Measurements from ENCODE around the gene SLC9A5.

The SLC9A5 gene

DNA sequence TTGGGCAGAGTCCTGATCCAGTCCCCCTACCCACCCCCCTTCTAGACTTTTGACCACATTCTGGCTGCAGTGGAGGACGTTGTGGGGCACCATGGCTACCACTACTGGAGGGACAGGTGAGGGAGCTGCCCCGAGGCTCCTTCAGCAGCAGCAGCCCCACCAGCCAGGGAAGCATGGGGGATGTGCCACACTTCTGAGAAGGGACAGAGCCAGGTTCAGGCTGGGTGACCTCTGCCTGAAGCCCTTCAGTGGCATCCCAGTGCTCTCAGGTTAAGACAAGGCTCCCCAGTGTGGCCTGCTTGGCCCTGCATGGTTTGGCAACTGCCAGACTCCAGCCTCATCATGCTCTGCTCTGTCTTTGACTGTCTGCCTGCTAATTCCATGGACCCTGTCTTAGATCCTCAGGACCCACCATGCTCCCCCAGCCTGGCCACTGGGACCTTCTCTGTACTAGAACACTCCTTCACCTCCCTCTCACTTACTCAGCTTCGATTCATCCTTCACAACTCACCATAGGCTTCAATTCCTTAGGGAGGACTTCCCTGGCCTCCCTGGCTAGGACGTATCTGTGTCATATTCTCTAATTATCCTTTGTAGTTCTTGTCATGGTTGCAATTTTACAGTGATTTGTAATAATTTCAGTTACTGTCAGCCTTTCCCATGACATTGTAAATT is 8.8 kb downstream of the SLC9A5 start:
- no peak for DNase-seq

DNA sequence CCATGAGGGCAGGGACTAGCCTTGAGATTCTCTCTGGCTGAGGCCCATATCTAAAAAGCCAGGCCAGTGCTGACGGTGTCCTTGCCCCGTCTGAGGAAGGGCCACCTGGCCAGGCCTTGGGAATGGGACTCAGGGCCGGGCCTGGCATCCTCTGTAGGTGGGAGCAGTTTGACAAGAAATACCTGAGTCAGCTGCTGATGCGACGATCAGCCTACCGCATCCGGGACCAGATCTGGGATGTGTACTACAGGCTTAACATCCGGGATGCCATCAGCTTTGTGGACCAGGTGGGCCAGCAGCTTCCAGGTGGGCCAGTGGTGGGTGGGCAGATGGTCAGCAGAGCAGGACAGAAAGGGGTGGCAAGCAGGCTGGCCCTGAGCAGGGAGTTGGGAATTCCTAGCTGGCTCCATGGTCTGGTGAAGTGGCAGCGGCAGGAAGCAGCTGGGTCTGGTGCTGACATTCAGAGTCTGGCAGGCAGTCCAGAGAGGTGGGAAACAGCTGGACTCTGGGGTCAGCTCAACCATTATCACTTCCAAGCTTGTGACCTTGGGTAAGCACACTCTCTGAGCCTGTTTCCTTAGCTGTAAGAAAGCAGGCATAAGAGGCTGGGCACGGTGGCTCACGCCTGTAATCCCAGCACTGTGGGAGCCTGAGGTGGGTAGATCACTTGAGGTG is 9.5 kb downstream of the SLC9A5 start:
- DNase-seq, result no peak

DNA sequence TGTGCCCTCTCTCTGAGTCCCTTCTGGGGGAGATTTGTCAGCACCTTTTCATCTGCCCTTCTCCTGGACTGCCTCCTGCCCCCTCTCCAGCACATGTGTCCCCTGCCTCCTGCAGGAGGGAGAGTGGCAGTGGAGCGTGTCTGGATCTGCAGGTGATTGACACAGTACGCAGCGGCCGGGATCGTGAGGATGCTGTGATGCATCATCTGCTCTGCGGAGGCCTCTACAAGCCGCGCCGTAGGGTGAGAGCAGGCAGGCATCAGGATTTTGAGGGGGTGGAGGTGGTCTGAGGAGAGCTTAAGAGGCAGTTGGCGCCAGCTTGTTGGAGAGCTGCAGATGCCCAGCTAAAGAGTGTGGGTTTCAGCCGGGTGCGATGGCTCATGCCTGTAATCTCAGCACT is 10.9 kb downstream of the SLC9A5 start:
- DNase-seq, result no peak

DNA sequence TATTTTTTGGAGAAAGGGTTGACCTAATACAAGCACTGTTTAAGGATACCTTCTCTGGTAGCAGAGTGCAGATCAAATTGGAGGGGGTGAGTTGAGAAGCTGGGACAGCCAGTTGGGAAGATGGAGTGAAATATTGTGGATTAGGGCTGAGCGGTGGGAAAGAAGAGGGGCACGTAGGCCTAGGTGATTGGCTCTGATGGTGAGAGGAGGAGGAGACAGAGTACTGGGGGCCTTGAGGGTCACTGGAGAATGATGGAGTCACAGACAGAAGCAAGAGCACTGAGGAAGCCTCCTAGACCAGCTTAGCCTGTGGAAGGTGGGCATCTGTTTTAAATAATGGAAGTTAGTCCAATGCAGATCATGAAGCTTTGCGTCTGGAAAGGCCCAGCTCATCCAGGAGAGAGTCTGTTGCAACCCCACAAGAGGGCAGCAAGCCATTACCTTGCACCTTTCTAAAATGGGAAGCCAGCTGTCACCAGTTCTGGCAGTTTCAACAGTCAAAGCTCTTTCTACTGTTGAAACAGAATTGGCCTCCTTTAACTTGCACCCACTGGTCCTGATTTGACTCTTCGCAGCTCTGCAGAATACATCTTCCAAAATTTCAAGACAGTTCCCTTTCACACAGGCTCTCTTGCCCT is 11.8 kb downstream of the SLC9A5 start:
- peak; percentile 42 for DNase-seq

DNA sequence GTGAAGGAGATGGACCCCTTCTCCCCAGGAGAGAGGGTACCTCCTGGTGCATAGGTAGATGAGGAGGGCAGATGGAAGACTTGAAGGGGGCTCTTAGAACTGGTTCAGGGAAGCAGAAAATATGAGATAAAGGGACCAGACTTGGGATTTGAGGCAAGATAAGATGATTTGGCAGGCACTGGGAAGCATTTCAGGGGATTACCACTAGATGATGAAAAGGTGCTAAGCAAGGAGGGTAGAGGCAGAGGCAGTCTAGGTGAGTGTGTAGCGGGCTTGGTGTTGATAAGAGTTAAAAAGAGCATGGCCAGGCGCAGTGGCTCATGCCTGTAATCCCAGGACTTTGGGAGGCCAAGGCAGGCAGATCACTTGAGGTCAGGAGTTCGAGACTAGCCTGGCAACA is 14.4 kb downstream of the SLC9A5 start:
- DNase-seq, result no peak

DNA sequence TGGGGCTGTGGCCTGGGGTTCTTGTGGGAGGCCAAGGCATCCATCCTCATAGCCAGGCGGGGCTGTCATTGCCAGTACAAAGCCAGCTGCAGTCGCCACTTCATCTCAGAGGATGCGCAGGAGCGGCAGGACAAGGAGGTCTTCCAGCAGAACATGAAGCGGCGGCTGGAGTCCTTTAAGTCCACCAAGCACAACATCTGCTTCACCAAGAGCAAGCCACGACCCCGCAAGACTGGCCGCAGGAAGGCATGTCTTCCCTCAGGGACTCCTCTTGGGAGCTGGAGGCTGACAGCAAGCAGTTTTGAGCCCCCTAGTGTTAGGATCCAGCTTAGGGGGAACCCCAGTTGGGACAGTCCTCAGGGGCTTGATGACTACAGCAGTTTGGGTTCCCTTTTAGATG is 15.5 kb downstream of the SLC9A5 start:
- no peak for DNase-seq

DNA sequence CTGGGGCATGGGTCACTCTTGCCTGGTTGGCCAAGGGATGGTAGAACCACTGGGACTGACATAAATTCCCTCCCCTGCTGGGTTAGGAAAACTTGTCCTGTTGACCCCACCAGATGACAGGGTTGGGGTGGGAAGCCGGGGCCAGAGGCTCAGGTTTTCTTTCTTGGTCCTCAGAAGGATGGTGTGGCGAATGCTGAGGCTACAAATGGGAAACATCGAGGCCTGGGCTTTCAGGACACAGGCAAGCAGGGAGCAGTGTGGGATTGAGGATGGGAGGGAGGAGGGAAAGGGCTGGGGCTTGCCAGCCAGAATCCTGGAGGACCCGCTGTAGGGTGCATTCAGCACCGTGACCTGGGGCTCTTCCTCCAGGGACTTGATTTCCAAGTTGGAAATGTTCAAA is 16.1 kb downstream of the SLC9A5 start:
- no peak for DNase-seq

DNA sequence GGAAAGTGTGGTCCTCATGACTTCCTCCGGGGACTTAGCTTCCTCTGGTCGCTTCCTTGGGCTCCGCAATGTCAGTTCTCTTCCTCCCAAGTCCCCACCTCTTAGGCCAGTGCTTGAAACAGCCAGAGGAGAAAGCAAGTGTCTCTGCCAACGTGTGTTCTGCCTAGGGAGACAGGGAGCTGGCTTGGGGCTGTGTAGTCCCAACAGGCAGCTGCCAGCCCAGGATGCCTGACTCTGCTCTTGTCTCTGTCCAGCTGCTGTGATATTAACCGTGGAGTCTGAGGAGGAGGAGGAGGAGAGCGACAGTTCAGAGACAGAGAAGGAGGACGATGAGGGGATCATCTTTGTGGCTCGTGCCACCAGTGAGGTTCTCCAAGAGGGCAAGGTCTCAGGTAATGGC is 17.1 kb downstream of the SLC9A5 start:
- no peak for DNase-seq

DNA sequence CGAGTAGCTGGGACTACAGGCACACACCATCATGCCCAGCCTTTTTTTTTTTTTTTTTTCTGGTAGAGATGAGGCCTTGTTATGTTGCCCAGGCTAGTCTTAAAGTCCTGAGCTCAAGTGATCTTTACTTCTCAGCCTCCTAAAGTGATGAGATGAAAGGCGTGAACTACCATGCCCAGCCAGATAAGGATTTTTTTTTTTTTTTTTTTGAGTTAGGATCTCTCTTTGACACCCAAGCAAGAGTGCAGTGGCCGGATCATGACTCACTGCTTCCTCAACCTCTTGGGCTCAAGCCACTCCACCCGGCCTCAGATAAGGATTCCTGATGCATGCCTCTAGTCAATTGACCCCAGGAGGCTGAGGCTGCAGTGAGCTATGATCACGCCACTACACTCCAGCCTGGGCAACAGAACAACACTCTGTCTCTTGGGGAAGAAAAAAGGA is 19.4 kb downstream of the SLC9A5 start:
- no peak for DNase-seq

DNA sequence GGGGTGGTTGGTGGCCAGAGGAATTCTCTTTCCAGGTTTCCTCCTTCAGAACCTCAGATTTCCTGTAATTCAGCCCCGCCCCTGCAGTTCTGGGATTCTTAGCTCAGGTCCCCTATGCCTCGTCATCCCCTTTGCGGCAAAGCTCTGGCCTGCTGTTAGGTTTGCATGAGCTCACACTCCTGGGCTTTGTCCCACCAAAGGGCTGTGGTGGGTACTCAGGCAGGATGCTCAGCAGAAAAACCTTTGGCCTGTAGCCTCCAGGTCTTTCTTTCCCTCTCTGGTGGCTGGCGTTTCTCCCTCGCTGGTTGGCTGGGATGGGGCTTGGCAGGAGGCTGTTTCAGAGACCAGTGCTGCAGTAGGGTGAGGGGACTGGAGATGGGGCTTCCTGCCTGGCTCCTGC is 21.0 kb downstream of the SLC9A5 start:
- DNase-seq, result no peak

DNA sequence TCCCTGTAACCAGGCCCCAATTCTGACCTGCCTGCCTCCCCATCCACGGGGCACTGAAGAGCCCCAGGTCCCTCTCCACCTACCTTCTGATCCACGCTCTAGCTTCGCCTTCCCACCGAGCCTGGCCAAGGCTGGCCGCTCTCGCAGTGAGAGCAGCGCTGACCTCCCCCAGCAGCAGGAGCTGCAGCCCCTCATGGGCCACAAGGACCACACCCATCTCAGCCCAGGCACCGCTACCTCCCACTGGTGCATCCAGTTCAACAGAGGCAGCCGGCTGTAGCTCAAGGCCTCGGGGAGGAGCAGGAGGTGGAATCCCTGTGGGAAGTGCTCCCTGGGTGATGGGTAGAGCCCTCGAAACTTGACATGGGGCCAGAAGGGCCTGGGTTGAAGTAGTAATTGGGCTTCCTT is 22.2 kb downstream of the SLC9A5 start:
- no peak for DNase-seq

DNA sequence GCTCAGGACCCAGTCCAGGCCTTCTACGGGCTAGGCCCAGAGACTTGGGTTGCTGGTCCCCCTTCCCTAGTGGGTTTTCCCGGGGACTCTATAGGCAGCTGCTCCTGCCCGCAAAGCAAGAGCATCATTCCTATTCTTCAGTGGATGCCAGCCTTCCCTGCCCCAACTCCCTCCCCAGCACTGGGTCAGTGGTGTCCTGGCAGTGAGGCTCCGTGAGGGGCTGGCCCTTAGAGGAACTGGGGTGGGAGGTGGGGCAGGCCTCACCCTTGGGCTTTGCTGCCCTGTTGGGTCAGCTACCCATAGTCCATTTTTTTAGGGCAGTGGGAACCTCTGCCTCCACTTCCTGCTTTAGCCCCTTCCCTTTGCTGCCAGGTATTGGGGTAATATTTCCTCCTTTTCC is 22.7 kb downstream of the SLC9A5 start:
- DNase-seq, result no peak

DNA sequence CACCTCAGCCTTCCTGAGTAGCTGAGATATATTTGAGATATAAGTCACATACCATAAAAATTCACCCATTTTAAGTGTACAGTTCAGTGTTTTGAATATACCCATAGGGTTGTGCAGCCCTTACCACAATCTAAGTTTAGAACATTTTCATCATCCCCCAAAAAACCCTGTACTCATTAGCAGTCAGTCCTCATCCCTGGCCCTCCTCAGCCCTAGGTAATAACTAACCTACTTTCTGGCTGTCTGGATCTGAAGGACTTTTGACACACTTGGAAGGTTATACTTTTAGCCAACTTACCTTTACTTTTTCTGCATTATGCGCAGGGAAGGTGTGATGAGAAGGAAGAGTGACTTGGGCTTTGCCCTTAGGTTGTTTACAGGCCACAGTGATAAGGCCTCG is 26.5 kb downstream of the SLC9A5 start:
- DNase-seq, result no peak

DNA sequence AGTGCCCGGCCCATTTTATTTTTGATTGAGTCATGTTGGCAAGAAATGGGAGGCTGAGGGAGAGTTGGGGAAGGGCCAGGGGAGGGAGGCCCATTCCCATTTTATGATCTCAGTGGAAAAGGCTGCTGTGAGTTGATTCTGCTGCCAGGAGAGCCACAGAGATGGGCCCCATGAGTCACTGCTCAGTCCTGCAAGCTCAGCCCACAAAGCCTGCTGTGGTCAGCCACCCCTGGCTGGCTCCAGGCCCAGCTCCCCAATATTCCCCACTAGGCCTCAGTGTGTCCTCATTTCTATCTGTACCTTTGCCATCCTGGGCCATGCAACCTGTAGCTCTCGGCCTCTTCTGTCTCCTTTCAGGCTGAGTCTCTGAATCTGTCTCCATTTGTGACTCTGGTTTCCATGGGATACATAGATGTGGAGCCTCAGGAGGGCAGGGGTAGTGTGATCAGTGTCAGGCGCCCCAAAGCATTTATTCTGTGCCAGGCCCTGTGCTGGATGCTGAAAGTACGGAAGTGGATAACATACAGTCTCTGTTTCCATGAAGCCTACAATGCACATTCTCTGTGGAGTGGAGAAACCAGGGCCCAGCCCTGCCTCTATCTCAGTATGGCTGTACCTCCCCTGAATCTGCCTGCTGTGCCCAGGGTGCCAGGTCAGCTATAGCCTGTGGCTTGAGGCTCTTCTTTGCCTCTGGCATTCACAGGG is 28.7 kb downstream of the SLC9A5 start:
- DNase-seq, result no peak

DNA sequence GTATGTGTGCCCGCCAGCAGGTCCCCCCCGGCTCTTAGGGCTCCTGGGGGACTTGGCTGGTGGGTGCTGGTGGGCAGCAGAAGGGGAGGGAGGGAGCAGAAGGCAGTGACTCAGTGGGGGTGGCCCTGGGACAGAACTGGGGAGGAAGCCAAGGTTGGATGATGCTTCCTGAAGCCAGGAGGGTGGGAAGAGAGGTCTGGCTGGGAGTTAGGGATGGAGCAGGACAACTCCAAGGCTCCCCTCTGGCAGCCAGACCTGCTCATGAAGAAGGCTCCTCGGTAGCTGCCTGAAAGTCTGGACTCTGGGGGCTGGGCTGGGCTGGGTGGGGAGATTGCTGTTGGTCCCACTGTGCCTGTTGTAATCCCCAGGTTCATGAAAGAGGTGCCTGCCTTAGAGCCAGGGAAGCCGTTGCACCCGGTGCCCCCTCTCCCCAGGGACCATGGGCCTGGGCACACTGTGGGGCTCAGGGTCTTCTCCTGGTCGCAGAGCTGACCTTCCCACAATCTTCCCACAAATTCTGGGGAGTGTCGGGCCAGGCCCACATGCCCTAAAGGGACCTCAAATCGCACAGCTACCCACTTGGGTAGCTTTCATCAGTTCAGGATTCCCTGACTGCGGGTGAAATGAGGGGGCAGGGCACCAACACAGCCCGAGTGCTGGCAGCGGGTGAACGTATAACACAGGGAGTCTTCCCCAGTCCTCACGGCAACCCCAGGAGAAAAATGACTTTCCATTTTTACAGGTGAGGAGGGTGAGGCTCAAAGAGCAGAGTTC is 29.4 kb downstream of the SLC9A5 start:
- no peak for DNase-seq

DNA sequence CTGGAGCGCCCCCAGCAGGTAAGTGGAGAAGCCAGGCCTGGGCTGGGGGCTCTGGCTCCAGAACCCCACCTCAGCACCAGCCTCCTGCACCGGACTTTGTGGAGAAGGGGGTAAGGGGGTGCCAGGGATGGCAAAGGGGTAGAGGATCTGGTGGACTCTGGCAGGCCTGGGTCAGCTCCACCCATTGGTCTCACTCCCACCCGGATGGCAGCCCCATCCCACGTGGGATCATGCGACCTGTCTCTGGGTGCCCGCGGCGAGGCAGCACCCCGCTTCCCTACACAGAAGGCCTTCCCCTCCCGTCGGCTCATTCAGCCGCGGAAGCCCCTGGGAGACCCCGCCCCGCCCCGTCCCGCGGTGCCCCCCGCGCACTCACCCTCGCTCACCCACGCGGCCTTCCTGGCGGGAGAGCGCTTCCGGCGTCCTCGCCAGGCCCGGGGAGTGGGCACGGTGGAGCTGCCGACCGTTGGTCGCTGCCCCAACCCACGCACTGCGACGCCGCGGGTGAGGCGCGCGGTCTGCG is 30.1 kb downstream of the SLC9A5 start:
- DNase-seq, result peak; percentile 46

DNA sequence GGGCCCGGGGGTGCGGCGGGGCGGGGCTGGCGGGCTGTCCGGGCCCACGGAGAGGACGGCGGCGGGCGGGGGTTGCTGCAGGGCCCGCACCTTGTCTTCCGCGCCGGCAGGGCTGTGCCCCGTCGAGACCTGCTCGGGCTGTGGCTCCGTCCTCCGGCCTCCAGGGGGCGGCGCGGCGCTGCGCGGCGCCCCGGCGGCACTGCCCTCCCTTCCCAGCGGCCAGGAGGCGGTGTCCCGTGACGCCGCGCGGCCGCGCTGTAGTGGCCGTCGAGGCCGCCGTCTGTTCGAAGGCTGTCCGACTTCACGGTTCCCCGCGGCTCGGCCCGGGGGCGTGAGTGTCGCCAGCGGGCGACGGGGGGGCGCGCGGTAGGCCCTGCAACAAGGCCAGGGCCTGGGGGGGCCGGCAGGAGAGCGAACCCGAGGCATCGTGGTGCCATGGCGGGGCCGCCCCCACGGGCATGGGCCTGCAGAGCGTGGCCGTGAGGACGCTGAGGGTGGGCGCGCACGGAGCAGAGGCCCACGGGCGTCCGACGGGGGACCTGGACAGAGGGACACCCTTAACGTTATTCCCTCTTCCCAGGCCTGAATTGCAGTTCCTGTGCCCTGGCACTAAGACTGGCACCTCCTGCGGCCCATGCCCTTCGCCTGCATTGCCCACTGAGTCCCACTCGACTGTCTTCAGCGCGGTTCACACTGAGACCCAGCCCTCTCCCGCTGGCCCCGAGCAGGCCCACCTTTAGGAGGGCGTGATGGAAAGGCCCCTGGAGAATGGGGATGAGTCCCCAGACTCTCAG is 30.7 kb downstream of the SLC9A5 start, which contains the start of gene PLEKHG4:
Gene PLEKHG4, plus strand, starts transcription at position 237 of the 794 bp plus-strand sequence. Its CDS starts 513 bp downstream, at position 750.
- DNase-seq, result peak; percentile 85

DNA sequence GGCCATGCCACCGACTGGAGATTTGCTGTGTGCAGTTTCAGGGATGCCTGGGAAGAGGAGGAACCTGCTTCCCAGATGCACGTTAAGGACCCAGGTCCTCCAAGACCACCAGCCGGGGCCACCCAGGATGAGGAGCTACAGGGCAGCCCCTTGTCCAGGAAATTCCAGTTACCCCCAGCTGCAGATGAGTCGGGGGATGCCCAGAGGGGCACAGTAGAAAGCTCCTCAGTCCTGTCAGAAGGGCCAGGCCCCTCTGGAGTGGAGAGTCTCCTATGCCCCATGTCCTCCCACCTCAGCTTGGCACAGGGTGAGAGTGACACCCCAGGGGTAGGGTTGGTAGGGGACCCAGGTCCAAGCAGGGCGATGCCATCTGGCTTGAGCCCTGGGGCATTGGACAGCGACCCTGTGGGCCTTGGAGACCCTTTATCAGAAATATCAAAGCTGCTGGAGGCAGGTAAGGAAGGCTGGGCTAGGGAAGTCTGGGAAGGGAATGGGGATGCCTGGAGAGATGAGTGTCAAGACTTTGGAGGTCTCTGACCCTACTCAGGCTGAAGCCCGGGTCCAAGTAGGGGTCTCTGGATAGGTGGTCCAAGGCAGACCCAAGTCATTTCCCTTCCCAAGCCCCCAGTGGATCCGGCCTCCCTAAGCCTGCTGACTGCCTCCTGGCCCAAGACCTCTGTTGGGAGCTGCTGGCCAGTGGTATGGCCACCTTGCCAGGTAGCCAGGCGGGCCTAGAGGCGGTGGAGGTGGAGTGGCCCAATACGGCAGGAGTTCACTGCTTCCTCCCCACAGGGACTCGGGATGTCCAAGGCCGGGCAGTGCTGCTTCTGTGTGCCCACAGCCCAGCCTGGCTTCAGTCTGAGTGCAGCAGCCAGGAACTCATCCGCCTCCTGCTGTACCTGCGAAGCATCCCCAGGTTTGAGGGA is 31.6 kb downstream of the SLC9A5 start:
- DNase-seq, result no peak

DNA sequence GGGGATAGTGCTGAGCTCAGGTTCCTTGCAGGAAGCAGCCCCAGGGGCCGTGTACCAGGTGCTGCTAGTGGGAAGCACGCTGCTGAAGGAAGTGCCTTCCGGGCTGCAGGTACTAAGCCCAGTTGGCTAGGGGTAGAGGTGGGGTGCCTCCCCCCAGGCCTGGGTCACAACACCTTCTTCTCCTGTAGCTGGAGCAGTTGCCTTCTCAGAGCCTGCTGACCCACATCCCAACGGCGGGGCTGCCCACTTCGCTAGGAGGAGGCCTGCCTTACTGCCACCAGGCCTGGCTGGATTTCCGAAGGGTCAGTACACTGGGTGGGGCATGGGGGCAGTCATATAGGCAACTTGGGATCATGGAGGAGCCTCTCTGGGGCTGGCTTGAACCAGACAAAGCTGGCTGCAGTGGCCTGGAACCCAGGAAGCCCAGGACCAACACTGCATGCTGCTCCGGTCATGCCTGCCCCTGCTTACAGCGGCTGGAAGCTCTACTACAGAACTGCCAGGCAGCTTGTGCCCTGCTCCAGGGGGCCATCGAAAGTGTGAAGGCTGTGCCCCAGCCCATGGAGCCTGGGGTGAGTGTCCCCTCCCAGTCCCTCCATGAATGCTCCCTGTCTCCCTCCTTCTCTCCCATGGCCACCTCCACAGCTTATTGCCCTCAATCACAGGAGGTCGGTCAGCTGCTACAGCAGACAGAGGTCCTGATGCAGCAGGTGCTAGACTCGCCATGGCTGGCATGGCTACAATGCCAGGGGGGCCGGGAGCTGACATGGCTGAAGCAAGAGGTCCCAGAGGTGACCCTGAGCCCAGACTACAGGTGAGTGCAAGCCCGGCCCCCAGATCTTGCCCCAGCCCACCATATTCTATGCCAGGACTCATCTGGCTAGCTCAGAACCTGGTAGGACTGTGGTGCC is 33.0 kb downstream of the SLC9A5 start:
- DNase-seq, result no peak
